ENCODE measurements around the gene DTX2. TPM values are rescaled to one million over a fixed set of nuclear protein-coding genes. Genes with fewer than 3 reads are reported as not detected.

DTX2 gene
- total RNA-seq, 2 donors from 2014 or later: 34.1 to 38.3 TPM

DNA sequence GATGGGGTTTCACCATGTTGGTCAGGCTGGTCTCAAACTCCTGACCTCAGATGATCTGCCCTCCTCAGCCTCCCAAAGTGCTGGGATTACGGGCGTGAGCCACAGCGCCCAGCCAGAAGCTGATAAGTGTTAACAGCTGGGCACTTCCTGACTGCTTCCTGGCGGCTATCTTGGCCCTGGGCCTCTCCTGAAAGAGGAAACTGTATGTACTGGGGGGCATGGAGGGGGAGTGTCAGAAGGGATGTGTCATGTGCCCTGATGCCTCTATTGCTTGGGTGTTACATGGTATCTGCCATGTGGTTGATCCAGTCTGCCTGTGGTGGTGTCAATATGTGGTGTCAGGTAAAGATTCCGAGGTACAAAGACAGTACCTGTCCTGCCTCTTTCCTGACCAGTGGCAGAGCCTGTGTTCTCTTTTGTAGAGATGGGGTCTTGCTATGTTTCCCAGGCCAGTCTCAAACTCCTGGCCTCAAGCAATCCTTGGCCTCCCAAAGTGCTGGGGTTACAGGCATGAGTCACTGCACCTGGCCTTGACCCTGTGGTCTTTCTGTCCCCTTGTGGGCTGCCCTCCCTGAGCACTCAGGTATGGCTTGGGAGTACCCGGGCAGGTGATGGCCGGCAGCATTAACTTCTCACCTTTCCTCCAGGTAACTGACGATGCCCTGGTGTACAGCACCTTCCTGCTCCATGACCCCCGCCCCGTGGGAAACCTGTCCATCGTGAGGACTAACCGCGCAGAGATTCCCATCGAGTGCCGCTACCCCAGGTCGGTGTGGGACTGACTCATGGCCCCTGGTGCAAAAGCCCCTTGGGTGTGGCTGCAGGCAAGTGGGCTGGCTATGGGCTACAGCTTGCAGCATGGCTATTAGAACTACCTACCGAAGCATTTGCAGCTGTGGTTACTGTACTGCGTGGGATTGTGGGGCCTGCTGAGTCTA is 32.4 kb upstream of the DTX2 start:
- H3K9me3 Mint-ChIP-seq: no peaks in the 10 kb centered on the region
- no peaks in the 10 kb centered on the region for H3K36me3 Mint-ChIP-seq (ENCODE audit: low read depth)
- peak; percentile 65 for DNase-seq
- Histone ChIP-seq H3K4me3 (ENCODE audit: low read length) (no peak overlapping the region), H3K9ac (ENCODE audit: extremely low read depth, low read length, poor library complexity, severe bottlenecking) (no peak overlapping the region), H3K9me3 (ENCODE audit: control insufficient read depth, low read length) (no peaks in the 10 kb centered on the region), H3K4me1 (ENCODE audit: control insufficient read depth, insufficient read depth, low read length) (no peaks in the 10 kb centered on the region), H3K36me3 (ENCODE audit: control insufficient read depth, insufficient read depth, low read length) (no peaks in the 10 kb centered on the region), H3K27ac (ENCODE audit: low read depth, low read length) (no peak overlapping the region), H3K27me3 (ENCODE audit: control insufficient read depth, insufficient read depth, low read length, poor library complexity, severe bottlenecking) (no peaks in the 10 kb centered on the region)
- peaks cover 3% of the 10 kb centered on the region for H3K4me1 Mint-ChIP-seq
- 87 to 91% methylated on average over 6 to 18 of the region's 18 CpGs for WGBS, 2 experiments (ENCODE audit: insufficient coverage in 1 of 2, insufficient read length in 1 of 2)
- no peak overlapping the region for H3K27ac Mint-ChIP-seq
- TF ChIP-seq, protein P1, sequence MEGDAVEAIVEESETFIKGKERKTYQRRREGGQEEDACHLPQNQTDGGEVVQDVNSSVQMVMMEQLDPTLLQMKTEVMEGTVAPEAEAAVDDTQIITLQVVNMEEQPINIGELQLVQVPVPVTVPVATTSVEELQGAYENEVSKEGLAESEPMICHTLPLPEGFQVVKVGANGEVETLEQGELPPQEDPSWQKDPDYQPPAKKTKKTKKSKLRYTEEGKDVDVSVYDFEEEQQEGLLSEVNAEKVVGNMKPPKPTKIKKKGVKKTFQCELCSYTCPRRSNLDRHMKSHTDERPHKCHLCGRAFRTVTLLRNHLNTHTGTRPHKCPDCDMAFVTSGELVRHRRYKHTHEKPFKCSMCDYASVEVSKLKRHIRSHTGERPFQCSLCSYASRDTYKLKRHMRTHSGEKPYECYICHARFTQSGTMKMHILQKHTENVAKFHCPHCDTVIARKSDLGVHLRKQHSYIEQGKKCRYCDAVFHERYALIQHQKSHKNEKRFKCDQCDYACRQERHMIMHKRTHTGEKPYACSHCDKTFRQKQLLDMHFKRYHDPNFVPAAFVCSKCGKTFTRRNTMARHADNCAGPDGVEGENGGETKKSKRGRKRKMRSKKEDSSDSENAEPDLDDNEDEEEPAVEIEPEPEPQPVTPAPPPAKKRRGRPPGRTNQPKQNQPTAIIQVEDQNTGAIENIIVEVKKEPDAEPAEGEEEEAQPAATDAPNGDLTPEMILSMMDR (conservative IDR thresholded peaks at IDR 0.05): no peak
- no peaks in the 10 kb centered on the region for H3K27me3 Mint-ChIP-seq (ENCODE audit: insufficient read depth)
- H3K4me3 Mint-ChIP-seq: no peak overlapping the region

DNA sequence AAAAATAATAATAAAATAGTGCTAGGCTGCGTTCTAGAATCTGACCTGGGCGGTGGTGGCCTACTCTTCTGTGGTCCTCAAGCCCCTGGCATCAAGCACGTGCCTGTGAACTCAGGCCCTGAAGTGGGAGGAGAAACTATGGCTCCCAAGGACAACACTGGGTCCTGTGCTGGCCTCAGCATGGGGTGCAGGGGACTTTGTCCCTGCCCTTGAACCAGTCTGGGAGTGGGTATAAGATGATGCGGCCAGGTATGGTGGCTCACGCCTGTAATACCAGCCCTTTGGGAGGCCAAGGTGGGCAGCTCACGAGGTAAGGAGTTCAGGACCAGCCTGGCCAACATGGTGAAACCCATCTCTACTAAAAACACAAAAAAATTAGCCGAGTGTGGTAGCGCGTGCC is 31.3 kb upstream of the DTX2 start:
- Mint-ChIP-seq H3K36me3 (ENCODE audit: low read depth) (peaks cover 3% of the 10 kb centered on the region), H3K4me3 (no peak overlapping the region), H3K4me1 (peaks cover 3% of the 10 kb centered on the region), H3K27me3 (ENCODE audit: insufficient read depth) (no peaks in the 10 kb centered on the region), H3K9me3 (no peaks in the 10 kb centered on the region), H3K27ac (no peak overlapping the region)
- TF ChIP-seq, protein P1 (conservative IDR thresholded peaks at IDR 0.05): no peak
- Histone ChIP-seq H3K9ac (ENCODE audit: extremely low read depth, low read length, poor library complexity, severe bottlenecking) (no peak overlapping the region), H3K36me3 (ENCODE audit: control insufficient read depth, insufficient read depth, low read length) (no peaks in the 10 kb centered on the region), H3K4me1 (ENCODE audit: control insufficient read depth, insufficient read depth, low read length) (no peaks in the 10 kb centered on the region), H3K27ac (ENCODE audit: low read depth, low read length) (no peak overlapping the region), H3K27me3 (ENCODE audit: control insufficient read depth, insufficient read depth, low read length, poor library complexity, severe bottlenecking) (no peaks in the 10 kb centered on the region), H3K9me3 (ENCODE audit: control insufficient read depth, low read length) (no peaks in the 10 kb centered on the region), H3K4me3 (ENCODE audit: low read length) (no peak overlapping the region)
- 94 to 97% methylated on average over 6 to 9 of the region's 9 CpGs for WGBS, 2 experiments (ENCODE audit: insufficient coverage in 1 of 2, insufficient read length in 1 of 2)
- DNase-seq: no peak

DNA sequence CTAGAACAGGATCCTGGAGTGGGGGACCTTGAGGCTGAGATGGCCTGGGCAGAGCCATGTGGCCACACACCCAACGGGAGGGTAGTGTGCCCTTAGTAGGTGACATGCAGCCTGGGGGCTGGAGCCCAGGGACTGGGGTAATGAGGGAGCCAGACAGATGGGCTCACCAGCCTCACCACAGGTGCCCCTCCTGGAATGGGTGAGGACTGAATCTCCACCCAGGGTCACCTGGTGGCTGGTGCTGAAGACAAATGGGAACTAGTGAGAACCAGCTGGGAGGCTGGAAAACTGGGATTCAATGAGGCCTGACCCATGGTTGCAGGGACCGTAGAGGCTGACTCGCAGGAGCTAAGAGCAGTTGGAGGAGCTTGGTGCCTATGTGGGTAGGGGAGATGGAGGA is 30.7 kb upstream of the DTX2 start:
- no peak overlapping the region for H3K9ac ChIP-seq (ENCODE audit: extremely low read depth, low read length, poor library complexity, severe bottlenecking)
- no peak overlapping the region for H3K27ac Mint-ChIP-seq
- H3K27ac ChIP-seq (ENCODE audit: low read depth, low read length): no peak overlapping the region
- H3K27me3 Mint-ChIP-seq (ENCODE audit: insufficient read depth): no peaks in the 10 kb centered on the region
- peaks cover 3% of the 10 kb centered on the region for H3K4me1 Mint-ChIP-seq
- no peak overlapping the region for H3K4me3 ChIP-seq (ENCODE audit: low read length)
- 90 to 94% methylated on average over 3 of the region's 3 CpGs for WGBS, 2 experiments (ENCODE audit: insufficient coverage in 1 of 2, insufficient read length in 1 of 2)
- H3K9me3 ChIP-seq (ENCODE audit: control insufficient read depth, low read length): no peaks in the 10 kb centered on the region
- DNase-seq: no peak
- peaks cover 6% of the 10 kb centered on the region for H3K36me3 Mint-ChIP-seq (ENCODE audit: low read depth)
- H3K4me1 ChIP-seq (ENCODE audit: control insufficient read depth, insufficient read depth, low read length): no peaks in the 10 kb centered on the region
- H3K9me3 Mint-ChIP-seq: no peaks in the 10 kb centered on the region
- no peaks in the 10 kb centered on the region for H3K27me3 ChIP-seq (ENCODE audit: control insufficient read depth, insufficient read depth, low read length, poor library complexity, severe bottlenecking)
- H3K4me3 Mint-ChIP-seq: no peak overlapping the region
- no peaks in the 10 kb centered on the region for H3K36me3 ChIP-seq (ENCODE audit: control insufficient read depth, insufficient read depth, low read length)
- TF ChIP-seq, protein P1 (conservative IDR thresholded peaks at IDR 0.05): no peak
